HT1080 (cell line): ENCODE results near the gene PLEKHH1. TPM values are rescaled to one million over a fixed set of nuclear protein-coding genes. Genes with fewer than 3 reads are reported as not detected.
"Not testable (repeated sequence)": the region's sequence is repeated elsewhere in the genome, so short reads cannot be mapped to it uniquely, and the experiment has no call there.

Experiments used
- DNase-seq: peaks from one replicate; pipeline ENCODE4 v3.0.0-alpha.2; 2015; ENCODE audit warnings: low read depth
- total RNA-seq: library from RNA; depleted of rRNA; stranded (reverse); fragments of >200 nt; shearing (Covaris generic); gene quantifications from 2 replicates; pipeline ENCODE4 v1.2.3, GENCODE V29; 2014

The PLEKHH1 gene
- total RNA-seq, 1 experiment from 2014 or later, result 4.2 TPM

DNA sequence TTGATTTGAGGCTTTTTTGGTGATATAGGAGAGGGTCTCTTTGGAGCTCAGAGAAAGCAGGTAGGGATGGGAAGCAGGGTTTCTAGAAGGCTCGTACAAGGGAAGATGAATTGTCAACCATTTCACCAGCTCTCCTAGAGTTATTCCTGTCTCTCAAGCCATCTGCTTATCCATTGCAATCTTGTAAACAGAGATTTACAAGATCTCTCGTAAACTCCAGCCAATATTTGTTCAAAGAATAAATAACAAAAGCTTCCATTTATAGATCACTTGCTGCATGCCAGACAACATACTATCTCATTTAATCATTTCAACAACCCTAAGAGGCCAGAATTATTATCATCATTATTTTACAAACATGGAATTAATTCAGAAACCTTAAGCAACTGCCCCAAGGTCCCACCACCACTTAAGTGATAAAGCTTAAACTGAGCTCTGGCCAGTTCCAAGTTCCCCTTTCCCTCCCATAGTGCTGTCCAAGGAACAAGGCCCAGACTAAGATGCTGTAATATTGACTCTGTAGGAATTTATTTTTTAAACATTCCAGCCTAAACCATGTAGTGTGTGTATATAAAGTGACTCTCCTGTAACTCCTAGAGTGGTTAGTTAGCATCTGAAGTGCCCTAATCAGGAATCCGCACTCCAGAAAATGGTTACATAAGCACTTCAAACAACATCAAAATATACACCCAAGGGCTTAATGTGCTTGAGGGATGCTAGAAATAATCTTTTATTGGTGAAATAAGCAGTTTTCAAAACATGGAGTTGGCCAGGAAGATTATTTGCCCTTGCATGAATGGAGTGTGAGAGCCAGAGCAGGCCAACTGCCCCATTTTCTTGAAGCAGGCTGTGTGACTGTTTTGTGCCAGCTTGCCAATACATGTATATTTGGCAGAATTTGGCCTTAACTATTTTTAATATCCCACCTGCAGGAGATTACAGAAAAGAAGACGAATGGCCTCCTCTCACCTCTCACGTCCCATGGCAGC, 2.8 kb upstream of the PLEKHH1 start:
- DNase-seq, result no peak

DNA sequence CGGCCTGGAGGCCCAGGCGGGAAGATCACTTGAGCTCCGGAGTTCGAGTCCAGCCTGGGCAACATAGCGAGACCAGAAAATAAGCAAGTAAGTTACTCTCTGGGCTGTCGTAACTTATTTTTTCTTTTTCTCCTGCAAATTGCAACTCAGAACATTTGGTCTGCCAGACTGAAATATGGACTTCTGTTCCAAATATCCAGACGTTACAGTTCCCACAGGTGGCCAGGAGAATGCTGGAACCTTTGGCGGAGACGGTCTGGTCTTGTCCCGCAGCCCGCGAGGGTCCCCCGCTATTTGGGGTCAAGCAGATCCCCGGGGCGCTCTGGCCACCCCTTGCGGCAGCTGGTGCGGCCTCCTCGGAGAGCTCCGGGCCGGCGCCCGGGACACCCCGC, 488 bp upstream of the PLEKHH1 start:
- no peak for DNase-seq

DNA sequence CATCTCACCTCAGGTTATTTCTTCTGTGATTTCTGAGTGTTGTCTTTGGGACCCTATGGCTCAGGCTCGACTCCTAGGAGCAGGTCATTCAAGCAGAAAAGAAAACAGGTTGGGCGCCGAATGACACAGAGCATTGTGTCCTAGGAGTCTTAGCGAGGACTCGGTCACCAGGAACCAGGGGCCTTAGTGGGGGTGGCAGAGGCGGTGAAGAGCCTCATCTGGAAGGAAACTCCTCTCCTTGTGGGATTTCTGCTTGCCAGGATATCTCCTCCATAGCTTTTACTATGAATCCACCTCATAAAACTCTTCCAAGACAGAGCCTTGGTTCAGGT, 630 bp downstream of the PLEKHH1 start:
- DNase-seq, result no peak

DNA sequence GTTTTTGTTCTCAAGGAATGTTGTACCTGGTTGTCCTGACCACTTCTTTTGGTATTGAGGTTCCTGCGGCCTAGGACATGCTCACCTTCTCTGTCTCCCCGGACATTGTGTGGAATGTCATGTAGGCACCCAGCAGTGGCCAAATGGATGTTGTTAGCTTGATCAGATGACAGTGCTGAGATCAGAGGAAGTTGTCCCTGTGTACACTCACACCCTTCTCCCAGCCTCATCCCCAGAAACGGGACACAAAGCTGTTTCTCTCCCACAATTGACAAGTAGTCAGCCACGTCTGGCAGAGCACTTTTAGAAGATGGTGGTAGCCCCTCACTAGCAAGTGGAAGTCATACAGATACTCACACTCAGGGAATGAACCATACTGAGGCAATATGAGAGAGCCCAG, 3.0 kb downstream of the PLEKHH1 start:
- no peak for DNase-seq

DNA sequence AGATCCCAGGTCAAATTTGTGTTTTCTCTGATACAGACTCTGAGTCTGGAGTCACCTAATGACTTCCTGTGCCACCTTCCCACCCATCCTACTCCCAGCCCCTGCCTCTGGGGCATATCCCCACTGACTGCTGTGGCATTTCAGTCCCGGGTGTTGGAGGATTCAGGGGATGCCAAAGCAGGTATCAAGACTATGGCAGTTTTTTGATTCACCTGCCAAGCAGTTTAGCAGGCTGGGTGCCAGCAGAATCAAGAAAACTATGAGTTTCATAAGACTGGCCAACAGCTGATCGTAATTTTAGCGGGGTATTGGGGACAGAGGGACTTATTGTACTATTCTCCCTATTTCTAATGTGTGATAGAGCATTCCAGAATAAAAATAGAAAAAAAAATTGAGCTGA, 4.6 kb downstream of the PLEKHH1 start:
- DNase-seq, result no peak

DNA sequence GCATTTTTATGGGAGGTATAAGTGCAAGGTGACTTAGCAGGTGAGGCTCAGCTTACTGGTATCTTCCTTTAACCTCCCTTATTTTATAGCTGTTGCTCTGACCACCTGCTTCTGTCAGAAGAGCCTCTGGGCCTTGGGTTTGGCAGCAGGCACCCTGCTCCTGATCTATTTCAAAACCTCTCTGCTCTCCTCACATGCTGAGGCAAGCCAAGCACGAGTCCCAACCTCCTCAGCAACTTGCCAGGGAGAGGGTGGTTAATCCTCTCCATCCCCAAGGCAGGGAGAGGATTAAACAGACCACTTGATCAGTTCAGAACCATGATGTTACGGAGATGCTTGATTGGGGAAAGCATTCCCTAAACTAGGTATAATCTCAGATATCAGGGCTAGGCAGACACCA, 5.4 kb downstream of the PLEKHH1 start:
- DNase-seq, result no peak

DNA sequence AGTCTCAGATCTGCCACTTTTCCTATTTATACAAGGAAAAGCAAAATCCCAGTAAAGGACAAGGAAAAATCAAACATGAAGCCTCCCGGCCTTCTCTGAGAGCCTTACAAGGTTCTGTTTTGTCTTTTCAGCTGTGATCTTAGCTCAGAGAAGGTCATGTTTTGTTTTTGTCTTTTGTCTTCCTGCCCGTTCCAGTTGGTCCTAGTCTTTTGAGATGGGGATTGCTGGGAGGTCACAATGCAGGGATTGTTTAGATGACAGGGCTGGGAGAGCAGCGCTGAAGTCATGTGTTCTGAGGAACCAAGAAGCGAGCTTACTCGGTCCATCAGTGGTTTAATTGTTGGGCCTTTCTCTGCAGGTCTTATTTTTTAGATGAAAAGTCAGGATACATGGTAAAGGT, 6.0 kb downstream of the PLEKHH1 start:
- DNase-seq, result no peak

DNA sequence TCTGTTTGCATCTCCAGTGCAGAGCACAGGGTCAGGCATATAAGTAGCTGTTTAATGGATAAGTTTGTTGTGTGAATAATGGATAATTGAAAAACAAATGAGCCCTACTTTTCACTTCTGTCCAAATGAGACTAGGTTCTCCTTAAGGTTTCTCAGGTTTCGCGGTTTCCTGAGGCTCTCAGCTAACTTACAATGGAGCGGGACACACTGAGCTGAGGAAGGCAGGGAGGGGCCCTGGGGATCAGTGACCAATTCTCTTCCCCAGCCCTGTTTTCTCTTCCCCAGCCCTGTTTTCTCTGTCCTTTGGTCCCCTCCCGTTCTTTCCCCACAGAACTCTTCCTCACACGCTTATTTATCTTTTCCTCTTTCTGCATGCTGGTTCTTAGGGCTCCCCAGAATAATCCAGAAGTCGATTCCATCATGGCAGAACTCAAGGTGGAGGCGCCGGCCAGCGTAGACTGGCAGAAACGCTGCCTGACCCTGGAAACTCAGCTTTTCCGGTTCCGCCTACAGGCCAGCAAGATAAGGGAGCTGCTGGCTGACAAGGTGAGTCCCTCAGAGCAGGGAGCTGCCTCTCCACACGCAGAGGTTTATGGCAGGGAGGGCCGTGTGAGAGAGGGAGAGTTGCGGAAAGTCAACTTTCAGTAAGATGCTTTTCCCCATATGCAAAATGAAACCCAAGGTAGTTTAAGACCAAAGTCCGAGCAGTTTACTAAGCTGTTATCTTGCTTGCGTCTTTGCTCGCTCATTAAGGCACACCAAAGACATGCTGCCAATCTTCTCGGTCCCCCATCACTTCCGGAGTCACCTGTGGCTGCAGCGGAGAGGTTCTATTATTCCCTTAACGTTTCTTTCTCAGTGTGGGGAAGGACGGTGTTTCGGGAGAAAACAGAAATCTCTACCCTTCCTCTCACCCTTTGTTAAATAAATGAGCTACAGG, 8.6 kb downstream of the PLEKHH1 start:
- no peak for DNase-seq

DNA sequence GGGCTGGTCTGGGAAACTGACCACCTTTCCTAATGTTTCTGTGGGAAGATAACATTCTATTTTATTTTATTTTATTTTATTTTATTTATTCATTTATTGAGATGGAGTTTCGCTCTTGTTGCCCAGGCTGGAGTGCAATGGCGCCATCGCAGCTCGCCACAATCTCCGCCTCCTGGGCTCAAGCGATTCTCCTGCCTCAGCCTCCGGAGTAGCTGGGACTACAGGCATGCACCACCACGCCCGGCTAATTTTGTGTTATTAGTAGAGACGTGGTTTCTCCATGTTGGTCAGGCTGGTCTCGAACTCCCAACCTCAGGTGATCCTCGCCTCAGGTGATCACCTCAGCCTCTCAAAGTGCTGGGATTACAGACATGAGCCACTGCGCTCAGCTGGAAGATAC, 9.5 kb downstream of the PLEKHH1 start:
- not testable (repeated sequence) for DNase-seq

DNA sequence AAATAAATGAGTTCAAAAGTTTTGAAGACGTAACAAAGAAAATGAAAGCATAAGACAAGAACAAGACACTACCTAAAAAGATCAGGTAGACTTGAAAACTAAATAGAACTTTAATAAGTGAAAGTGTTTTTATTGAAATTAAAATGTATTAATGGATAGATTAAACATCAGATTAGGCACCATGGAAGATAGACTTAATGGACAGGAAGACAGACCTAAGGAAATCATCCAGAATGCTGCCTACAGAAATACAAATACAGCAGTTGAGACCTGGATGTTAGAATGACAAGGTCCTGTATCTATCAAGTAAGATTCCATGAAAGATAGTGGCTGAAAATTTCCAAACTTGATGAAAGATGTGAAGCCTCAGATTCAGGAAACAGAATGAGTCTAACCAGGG, 11.5 kb downstream of the PLEKHH1 start:
- no peak for DNase-seq

DNA sequence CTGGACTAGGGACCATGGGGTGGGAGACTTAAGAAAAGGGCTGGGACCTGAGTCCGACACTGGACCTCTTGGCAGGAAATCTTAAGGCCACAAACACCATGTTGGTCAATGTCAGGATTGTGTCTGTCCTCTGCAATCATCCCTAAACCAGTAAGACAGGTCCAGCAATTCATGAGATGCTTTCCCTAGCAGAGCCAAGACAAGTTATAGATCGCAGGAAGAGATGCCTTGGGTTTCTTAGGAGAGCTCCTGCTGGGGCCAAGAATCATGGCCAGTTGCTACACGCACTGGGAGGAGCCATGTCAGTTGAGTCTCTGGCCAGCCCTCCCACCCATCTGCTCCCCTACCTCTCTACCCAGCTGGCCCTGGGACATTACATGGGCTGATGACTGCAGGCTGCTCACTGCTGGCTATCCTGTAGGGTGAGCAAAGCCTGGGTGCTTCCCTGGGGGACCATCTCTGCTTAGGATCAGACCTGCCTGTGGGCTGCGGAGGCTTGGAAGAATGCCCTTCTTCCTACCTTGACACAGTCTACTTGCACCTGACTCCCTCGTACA, 14.2 kb downstream of the PLEKHH1 start:
- DNase-seq, result no peak

DNA sequence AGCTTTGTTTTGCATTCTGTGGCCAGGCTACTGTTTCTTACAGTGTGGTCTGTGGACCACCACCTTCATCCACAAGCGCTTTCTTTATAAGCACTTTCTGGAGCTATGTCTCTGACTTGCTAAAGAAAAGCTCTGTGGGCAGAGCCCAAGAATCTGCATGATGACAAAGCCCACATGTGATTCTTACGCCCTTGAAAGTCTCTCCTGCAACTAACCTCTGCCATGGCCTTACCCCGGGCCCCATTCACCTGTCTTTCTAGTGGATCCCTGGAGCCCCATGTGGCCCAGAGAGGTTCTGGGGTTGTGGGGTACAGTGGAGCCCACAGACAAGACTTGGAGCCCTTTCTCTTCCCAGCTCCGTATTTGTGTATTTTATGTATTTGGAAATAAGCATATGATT, 16.6 kb downstream of the PLEKHH1 start:
- DNase-seq, result no peak

DNA sequence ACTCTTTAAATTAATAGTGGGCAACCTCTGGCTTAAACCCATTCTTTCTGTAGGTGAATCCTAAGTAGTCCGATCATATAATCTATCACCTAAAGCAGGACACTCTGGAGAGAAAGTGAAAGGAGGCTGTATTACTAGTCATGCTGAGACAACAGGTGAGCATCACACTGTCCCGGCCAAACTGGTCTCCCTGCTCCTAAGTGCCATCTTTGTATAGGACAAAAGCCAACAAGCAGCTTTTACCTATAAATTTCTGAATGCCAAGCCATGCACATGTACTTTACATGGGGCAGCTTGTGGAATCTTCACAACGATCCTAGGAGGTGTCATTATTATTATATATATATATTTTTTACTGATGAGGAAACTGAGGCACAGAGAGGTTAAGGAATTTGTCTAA, 18.0 kb downstream of the PLEKHH1 start:
- DNase-seq, result no peak

DNA sequence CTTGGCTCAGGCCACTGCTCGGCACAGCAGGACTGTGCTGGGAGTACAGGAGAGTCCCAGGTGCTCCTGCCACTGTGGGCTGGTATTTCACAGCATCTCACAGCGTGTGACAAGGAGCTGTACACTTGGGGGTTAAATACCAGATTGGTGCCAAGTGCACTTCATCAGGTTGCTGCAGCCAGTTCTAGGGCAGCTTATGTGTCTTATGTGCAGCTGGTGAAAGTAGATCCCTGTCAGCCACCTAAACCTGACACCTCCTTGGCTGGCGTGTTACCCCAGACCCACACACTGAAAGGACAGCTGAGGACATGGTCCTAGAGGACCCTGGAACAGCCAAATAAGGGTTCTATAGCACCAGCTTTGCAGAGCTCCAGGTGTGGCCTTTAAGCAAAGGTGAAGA, 18.9 kb downstream of the PLEKHH1 start:
- no peak for DNase-seq

DNA sequence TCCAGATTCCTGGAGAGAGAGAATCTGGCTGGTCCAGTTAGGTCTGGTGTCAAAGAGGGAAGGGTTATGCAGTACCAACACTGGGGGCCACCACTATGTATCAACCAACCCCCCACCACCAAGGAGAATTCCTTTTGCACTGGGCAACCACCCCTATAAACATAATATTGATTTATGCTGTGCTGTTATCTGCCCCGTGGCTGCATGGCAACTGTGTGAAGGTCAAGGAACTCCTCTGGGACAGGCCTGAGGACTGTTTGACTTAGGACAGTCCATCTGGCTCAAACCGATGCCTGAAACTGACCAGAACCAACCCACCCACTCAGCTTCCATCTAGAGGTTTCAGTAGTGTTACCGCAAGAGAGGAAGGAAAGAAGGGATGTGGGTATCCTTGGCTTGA, 20.5 kb downstream of the PLEKHH1 start:
- DNase-seq, result no peak

DNA sequence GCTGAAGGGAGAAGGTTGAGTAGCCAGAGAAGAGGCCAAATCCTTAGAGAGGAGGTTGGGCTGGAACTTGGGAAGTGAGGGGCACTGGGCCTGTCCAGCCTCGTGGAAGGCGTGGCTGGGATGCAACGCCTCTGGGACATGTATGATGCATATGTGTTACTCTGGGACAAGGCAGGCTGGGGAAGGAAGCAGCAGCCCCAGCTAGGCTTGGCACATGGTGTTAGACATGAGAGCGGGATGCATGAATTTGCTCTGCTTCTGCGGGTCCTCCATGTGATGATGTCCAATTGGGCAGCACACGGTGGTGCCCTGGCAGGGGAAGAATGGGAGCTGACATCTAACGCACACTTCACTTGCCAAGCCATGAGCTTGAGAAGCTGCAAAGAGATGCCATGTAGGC, 21.3 kb downstream of the PLEKHH1 start:
- DNase-seq, result no peak

DNA sequence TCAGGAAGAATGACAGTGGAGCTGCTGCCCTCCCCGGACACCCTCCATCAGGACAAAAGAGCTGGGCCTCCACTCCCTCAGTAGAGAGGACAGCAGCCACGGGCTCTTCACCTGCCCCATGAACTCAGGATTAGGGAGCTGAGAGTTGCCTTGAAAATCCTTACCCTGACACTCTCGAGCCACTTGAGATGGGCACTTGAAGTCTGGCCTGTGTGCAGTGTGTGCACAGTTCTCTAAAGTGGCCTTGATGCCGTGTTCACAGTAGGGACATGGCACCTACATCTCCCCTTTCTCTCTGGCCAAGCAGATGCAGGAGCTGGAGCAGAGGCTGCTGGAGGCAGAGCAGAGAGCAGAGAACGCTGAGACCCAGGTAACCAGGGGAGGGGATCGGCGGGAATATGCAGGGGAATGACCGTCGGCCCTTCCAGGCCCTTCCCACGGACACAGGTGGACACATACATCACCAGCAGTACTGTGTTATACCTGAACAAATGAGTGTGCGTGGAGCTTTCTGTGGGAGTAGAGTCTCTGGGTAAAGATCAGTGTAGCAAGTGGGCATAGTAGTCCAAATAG, 22.5 kb downstream of the PLEKHH1 start:
- no peak for DNase-seq

DNA sequence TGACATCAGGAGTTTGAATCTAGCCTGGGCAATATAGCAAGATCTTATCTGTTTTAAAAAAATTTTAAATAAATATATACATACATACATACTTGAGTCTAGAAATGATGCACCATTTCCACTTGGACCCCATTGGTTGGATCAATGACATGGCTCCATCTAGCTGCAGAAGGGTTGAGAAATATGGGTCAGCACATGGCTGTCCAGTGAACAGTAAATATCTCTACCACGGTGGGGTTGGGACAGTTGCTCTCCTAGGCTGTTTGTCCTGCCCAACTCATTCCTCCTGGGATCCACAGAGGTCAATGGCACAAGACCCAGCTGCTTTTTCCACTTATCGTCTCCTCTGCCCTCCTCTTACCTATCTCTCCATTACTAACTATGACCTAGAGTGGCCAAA, 23.6 kb downstream of the PLEKHH1 start:
- no peak for DNase-seq

DNA sequence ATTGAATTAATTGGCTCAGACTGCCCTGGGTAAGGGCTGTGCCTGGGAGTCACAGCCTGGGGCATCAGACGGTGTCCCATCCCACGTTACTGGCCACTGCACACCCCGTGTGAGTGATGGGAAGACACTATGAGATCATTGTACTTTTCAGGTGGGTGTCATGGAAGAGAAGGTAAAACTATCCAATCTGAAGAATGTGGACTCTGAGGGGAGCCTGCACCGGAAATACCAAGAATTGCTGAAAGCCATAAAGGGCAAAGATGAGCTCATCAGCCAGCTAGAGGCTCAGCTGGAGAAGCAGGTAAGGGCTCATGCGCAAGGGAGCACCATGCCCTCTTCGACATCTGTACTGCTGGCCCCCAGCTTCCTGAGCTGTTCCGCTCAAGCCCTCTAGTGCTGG, 24.0 kb downstream of the PLEKHH1 start:
- peak; percentile 90 for DNase-seq

DNA sequence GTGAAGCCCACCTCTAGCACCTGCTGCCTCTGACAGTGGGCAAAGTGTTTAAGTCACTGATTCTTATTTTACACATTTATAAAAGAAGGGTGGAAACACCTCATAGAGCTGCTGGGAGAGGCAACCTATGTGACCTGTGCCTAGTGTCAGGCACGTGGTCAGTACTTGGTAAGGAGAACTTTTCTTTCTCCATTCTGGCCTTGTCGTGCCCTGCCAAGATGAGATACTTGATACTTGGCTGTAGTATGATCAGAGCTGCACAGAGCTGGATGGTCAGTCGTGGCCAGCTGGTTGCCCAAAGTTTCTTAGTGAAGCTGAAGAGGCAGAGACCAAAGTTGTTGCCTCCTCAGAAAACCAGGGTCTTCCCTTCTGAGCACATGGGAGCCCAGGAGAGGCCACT, 24.6 kb downstream of the PLEKHH1 start:
- DNase-seq, result no peak

DNA sequence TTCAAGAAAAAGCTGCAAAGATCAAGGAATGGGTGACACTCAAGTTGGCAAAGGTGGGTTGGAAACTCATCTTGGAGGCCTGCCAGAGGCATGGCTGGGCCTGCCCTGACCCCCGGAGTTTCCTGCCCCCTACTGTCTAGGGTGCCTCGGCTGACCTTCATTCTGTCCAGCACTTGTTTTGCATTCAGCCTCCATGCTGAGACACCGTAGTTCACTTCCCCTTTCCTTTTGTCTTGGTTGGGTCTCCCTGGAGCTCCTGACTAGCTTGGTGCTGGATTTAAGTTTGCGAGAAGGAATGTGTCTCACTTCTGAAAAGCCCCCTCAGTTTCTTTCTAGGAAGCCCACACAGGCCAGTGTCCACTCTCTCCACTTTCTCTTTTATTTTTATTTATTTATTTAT, 26.5 kb downstream of the PLEKHH1 start:
- DNase-seq, result no peak
